Fibroblast of lung (primary cell): ENCODE data around the gene OR56A4. TPM values are rescaled to one million over a fixed set of nuclear protein-coding genes. Genes with fewer than 3 reads are reported as not detected.
"Not testable (repeated sequence)": the region's sequence is repeated elsewhere in the genome, so short reads cannot be mapped to it uniquely, and the experiment has no call there.

Experiments
- DNase-seq, 2 donors: peaks; one replicate each; pipeline versions ENCODE4 v3.0.0 to v3.0.0-alpha.2; 2010; ENCODE audit warnings: low read depth in 2 of 2
- H2AFZ ChIP-seq: 2 replicates; pipeline ENCODE4 v1.5.1; 2012; ENCODE audit warnings: low read length, control low read depth, inconsistent platforms
- H3K27ac ChIP-seq: 2 replicates; pipeline ENCODE4 v1.5.1; 2011; ENCODE audit warnings: low read length, control low read depth; ENCODE audit not compliant: insufficient read depth
- H3K27me3 ChIP-seq: 2 replicates; pipeline ENCODE4 v1.5.1; 2011; ENCODE audit warnings: mild to moderate bottlenecking, low read length; ENCODE audit not compliant: control insufficient read depth, insufficient read depth
- H3K36me3 ChIP-seq: 2 replicates; pipeline ENCODE4 v1.5.1; 2011; ENCODE audit warnings: low read length; ENCODE audit not compliant: control insufficient read depth, insufficient read depth
- H3K4me1 ChIP-seq: 2 replicates; pipeline ENCODE4 v1.5.1; 2011; ENCODE audit warnings: low read length; ENCODE audit not compliant: control insufficient read depth, insufficient read depth; ENCODE audit errors: extremely low read depth
- H3K4me2 ChIP-seq: 2 replicates; pipeline ENCODE4 v1.5.1; 2011; ENCODE audit warnings: low read length, control low read depth; ENCODE audit not compliant: insufficient read depth; ENCODE audit errors: extremely low read depth
- H3K4me3 ChIP-seq, 4 experiments: fragments of 200-600 bp in 1 of 4; sonication (generic) in 1 of 4; replicated peaks in 1 of 4; 2 replicates each; pipeline ENCODE4 v1.5.1; 2011 to 2016; ENCODE audit warnings: low read length in 4 of 4, low read depth in 3 of 4, mild to moderate bottlenecking in 3 of 4, control low read depth in 2 of 4, inconsistent platforms in 1 of 4, mixed read lengths in 1 of 4; ENCODE audit not compliant: insufficient read depth in 1 of 4; ENCODE audit errors: control extremely low read depth in 1 of 4
- H3K79me2 ChIP-seq: 2 replicates; pipeline ENCODE4 v1.5.1; 2012; ENCODE audit warnings: mild to moderate bottlenecking, low read length, inconsistent platforms; ENCODE audit not compliant: control insufficient read depth, insufficient read depth
- H3K9ac ChIP-seq: 2 replicates; pipeline ENCODE4 v1.5.1; 2011; ENCODE audit warnings: mild to moderate bottlenecking, low read length, control low read depth; ENCODE audit not compliant: insufficient read depth
- H3K9me3 ChIP-seq: 2 replicates; pipeline ENCODE4 v1.5.1; 2012; ENCODE audit warnings: low read depth, low read length; ENCODE audit not compliant: control insufficient read depth, insufficient read depth
- H4K20me1 ChIP-seq: 2 replicates; pipeline ENCODE4 v1.5.1; 2011; ENCODE audit warnings: low read length; ENCODE audit not compliant: control insufficient read depth, insufficient read depth; ENCODE audit errors: extremely low read depth
- CTCF ChIP-seq, 2 donors: IDR thresholded peaks in 1 of 2; conservative IDR thresholded peaks in 1 of 2; 1 replicate in 1 of 2; 2 replicates in 1 of 2; pipeline ENCODE4 v1.5.1; 2011 to 2012; ENCODE audit warnings: low read length in 2 of 2, control low read depth in 1 of 2, inconsistent platforms in 1 of 2, low read depth in 1 of 2, mild to moderate bottlenecking in 1 of 2
- EZH2 ChIP-seq: IDR thresholded peaks from 2 replicates; pipeline ENCODE4 v1.5.1; 2012; ENCODE audit warnings: low read length, control low read depth, mild to moderate bottlenecking; ENCODE audit errors: missing control alignments
- polyA plus RNA-seq, 2 donors: library from polyadenylated mRNA; depleted of rRNA in 1 of 2; stranded (reverse) in 1 of 2; unstranded in 1 of 2; fragments of >200 nt; gene quantifications; 2 replicates each; pipeline ENCODE4 v1.2.1, GENCODE V29; 2011 to 2012; ENCODE audit warnings: missing spikeins in 1 of 2
- total RNA-seq: library from RNA; depleted of rRNA; stranded (reverse); fragments of >200 nt; gene quantifications from 2 replicates; pipeline ENCODE4 v1.2.1, GENCODE V29; 2014

Gene OR56A4
- total and polyA plus RNA-seq, 2 donors (not counting 1 experiment from before 2014, with no cell fraction given): not detected

GRCh38 chr11:5966958-5967357, 39.8 kb downstream of the OR56A4 start:
- TF ChIP-seq CTCF (conservative IDR thresholded peaks at IDR 0.05 in 1 of 2, IDR thresholded peaks at IDR 0.05 in 1 of 2; ENCODE audit: low read depth in 1 of 2, low read length in 2 of 2): no peak
- TF ChIP-seq EZH2: no peak

GRCh38 chr11:5960704-5961320, 45.9 kb downstream of the OR56A4 start:
- not testable (repeated sequence) for H3K36me3 ChIP-seq, H3K4me2 ChIP-seq, H3K9ac ChIP-seq, H3K4me1 ChIP-seq, H3K27me3 ChIP-seq, H3K27ac ChIP-seq, H3K4me3 ChIP-seq, H4K20me1 ChIP-seq, DNase-seq, H3K9me3 ChIP-seq, H3K79me2 ChIP-seq, H2AFZ ChIP-seq

More at GRCh38 chr11:5966958-5967357, 39.8 kb downstream of the OR56A4 start:
- DNase-seq: no peak
- no peaks in the 10 kb centered on the region for H4K20me1 ChIP-seq
- H3K79me2 ChIP-seq: no peaks in the 10 kb centered on the region
- no peak overlapping the region for H3K4me3 ChIP-seq
- H3K36me3 ChIP-seq: no peaks in the 10 kb centered on the region
- no peaks in the 10 kb centered on the region for H3K27me3 ChIP-seq
- H2AFZ ChIP-seq: no peak overlapping the region
- no peak overlapping the region for H3K27ac ChIP-seq
- no peak overlapping the region for H3K9ac ChIP-seq
- H3K4me2 ChIP-seq: no peak overlapping the region
- no peaks in the 10 kb centered on the region for H3K4me1 ChIP-seq
- H3K9me3 ChIP-seq: no peaks in the 10 kb centered on the region

- Histone ChIP-seq H3K79me2 (no peaks in the 10 kb centered on the region), H3K9me3 (no peaks in the 10 kb centered on the region), H3K4me3 (no peak overlapping the region), H3K36me3 (no peaks in the 10 kb centered on the region), H3K4me2 (no peak overlapping the region), H3K9ac (no peak overlapping the region), H3K4me1 (no peaks in the 10 kb centered on the region), H3K27ac (no peak overlapping the region), H3K27me3 (no peaks in the 10 kb centered on the region), H4K20me1 (no peaks in the 10 kb centered on the region), H2AFZ (no peak overlapping the region)
- no peak for DNase-seq
- TF ChIP-seq EZH2 (no peak), CTCF (conservative IDR thresholded peaks at IDR 0.05 in 1 of 2, IDR thresholded peaks at IDR 0.05 in 1 of 2; ENCODE audit: low read depth in 1 of 2, low read length in 2 of 2) (no peak)
These were observed 51.2 kb downstream of the OR56A4 start for GRCh38 chr11:5955586-5955985.

Other genes starting within 250 kb of the OR56A4 start
- gene OR52N5, start 223.6 kb downstream of the OR56A4 start, total RNA-seq: not detected in 2 replicates
- gene OR52N5, start 223.6 kb downstream of the OR56A4 start, polyA plus RNA-seq: not detected in 2 replicates
- not detected in 2 replicates for gene OR52N1, start 215.7 kb downstream of the OR56A4 start, total RNA-seq
- not detected in 2 replicates for gene OR52N1, start 215.7 kb downstream of the OR56A4 start, polyA plus RNA-seq
- not detected in 2 replicates for gene OR52N2, start 198.0 kb downstream of the OR56A4 start, total RNA-seq
- not detected in 2 replicates for gene OR52N2, start 198.0 kb downstream of the OR56A4 start, polyA plus RNA-seq
- gene OR52E6, start 165.0 kb downstream of the OR56A4 start, total RNA-seq: under 0.01 TPM in 1 of 2 replicates, not detected in the other
- not detected in 2 replicates for gene OR52E6, start 165.0 kb downstream of the OR56A4 start, polyA plus RNA-seq
- not detected in 2 replicates for gene OR52E8, start 149.3 kb downstream of the OR56A4 start, total RNA-seq
- not detected in 2 replicates for gene OR52E8, start 149.3 kb downstream of the OR56A4 start, polyA plus RNA-seq
- not detected in 2 replicates for gene OR52E4, start 126.3 kb downstream of the OR56A4 start, total RNA-seq
- not detected in 2 replicates for gene OR52E4, start 126.3 kb downstream of the OR56A4 start, polyA plus RNA-seq
- gene OR52E5, start 113.7 kb downstream of the OR56A4 start, total RNA-seq: not detected in 2 replicates
- gene OR52E5, start 113.7 kb downstream of the OR56A4 start, polyA plus RNA-seq: not detected in 2 replicates
- gene OR56A3, start 64.7 kb downstream of the OR56A4 start, total RNA-seq: not detected in 2 replicates
- not detected in 2 replicates for gene OR56A3, start 64.7 kb downstream of the OR56A4 start, polyA plus RNA-seq
- not detected in 2 replicates for gene OR56A5, start 38.5 kb downstream of the OR56A4 start, total RNA-seq
- not detected in 2 replicates for gene OR56A5, start 38.5 kb downstream of the OR56A4 start, polyA plus RNA-seq
- gene OR52L1, start 20.0 kb downstream of the OR56A4 start, total RNA-seq: not detected in 2 replicates
- not detected in 2 replicates for gene OR52L1, start 20.0 kb downstream of the OR56A4 start, polyA plus RNA-seq
- gene OR56A1, start 23.8 kb upstream of the OR56A4 start, total RNA-seq: not detected in 2 replicates
- not detected in 2 replicates for gene OR56A1, start 23.8 kb upstream of the OR56A4 start, polyA plus RNA-seq
- gene OR56B4, start 100.7 kb upstream of the OR56A4 start, total RNA-seq: not detected in 2 replicates
- gene OR56B4, start 100.7 kb upstream of the OR56A4 start, polyA plus RNA-seq: not detected in 2 replicates
- not detected in 2 replicates for gene OR52B2, start 163.4 kb upstream of the OR56A4 start, total RNA-seq
- gene OR52B2, start 163.4 kb upstream of the OR56A4 start, polyA plus RNA-seq: not detected in 2 replicates
- gene OR52W1, start 192.3 kb upstream of the OR56A4 start, total RNA-seq: not detected in 2 replicates
- gene OR52W1, start 192.3 kb upstream of the OR56A4 start, polyA plus RNA-seq: not detected in 2 replicates
- not detected in 2 replicates for gene C11orf42, start 198.6 kb upstream of the OR56A4 start, total RNA-seq
- not detected in 2 replicates for gene C11orf42, start 198.6 kb upstream of the OR56A4 start, polyA plus RNA-seq
- 6.9 and 15.4 TPM in 2 replicates for gene FHIP1B, start 227.7 kb upstream of the OR56A4 start, total RNA-seq
- gene FHIP1B, start 227.7 kb upstream of the OR56A4 start, polyA plus RNA-seq: 9.2 and 10.3 TPM in 2 replicates
- gene CNGA4, start 232.1 kb upstream of the OR56A4 start, total RNA-seq: 0.17 TPM in 1 of 2 replicates, not detected in the other
- 0.06 TPM in 1 of 2 replicates, not detected in the other for gene CNGA4, start 232.1 kb upstream of the OR56A4 start, polyA plus RNA-seq